GM12874 (cell line): ENCODE results near the gene SCN8A.

Source experiments
- TF ChIP-seq, protein P1 (sequence below): IDR thresholded peaks from 2 replicates; pipeline ENCODE4 v1.5.1; 2011; ENCODE audit warnings: low read depth, mild to moderate bottlenecking, control low read depth, low read length, moderate library complexity; ENCODE audit not compliant: insufficient read depth

The SCN8A gene

DNA sequence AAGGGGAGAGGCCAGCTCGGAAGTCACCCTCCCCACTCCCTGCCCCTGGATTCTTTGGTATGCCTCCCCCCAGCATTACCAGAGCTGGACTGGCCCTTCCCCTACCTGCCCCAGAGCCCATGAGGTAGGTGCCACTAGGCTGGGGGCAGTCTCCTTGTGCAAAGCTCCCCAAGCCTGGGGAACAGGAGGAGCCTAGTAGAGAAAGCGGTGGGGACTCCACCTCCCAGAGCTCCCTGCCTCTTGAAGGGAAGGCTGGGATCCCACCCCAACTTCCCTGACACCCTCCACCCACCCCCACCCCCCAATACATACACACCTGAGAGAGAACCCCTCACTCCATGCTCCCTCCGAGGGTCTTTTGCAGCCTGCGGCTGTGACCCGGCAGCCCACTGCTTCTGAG lies 227.1 kb downstream of the SCN8A start:
- TF ChIP-seq, protein P1, sequence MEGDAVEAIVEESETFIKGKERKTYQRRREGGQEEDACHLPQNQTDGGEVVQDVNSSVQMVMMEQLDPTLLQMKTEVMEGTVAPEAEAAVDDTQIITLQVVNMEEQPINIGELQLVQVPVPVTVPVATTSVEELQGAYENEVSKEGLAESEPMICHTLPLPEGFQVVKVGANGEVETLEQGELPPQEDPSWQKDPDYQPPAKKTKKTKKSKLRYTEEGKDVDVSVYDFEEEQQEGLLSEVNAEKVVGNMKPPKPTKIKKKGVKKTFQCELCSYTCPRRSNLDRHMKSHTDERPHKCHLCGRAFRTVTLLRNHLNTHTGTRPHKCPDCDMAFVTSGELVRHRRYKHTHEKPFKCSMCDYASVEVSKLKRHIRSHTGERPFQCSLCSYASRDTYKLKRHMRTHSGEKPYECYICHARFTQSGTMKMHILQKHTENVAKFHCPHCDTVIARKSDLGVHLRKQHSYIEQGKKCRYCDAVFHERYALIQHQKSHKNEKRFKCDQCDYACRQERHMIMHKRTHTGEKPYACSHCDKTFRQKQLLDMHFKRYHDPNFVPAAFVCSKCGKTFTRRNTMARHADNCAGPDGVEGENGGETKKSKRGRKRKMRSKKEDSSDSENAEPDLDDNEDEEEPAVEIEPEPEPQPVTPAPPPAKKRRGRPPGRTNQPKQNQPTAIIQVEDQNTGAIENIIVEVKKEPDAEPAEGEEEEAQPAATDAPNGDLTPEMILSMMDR = no peak

DNA sequence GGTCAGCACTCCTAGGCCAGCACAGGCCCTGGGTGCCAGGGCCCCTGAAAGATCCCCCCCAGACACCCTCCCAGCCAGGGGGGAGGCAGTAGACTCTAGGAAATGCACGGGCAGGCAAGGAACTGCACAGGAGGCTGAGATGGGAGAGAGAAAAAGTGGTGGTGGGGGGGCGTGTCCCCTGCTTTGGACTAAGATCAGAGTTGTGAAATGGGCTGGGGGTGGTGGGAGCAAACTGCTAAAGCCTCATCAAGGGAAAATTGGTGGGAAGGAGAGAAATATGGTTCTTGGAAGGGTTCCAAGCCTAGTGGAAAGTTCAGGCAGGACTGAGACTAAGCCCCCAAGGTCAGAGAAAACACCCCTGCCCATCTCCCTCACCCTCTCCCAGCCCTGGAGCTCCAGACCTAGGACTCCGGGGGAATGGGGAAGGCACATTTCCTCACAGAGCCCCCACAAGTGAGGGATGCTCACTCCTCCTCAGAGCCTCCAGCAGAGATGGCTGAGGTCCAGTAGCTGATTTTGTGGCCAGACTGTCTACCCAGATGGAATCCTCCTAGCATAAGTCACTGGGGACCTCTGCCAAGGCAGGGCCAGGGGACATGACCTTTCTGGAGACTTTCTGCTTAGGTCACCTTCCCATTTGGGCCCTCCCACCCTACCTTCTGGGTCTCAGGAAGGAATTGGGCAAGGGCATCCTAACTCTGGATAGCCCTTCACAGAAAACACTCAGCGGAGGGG lies 227.7 kb downstream of the SCN8A start:
- TF ChIP-seq, protein P1 = no peak

DNA sequence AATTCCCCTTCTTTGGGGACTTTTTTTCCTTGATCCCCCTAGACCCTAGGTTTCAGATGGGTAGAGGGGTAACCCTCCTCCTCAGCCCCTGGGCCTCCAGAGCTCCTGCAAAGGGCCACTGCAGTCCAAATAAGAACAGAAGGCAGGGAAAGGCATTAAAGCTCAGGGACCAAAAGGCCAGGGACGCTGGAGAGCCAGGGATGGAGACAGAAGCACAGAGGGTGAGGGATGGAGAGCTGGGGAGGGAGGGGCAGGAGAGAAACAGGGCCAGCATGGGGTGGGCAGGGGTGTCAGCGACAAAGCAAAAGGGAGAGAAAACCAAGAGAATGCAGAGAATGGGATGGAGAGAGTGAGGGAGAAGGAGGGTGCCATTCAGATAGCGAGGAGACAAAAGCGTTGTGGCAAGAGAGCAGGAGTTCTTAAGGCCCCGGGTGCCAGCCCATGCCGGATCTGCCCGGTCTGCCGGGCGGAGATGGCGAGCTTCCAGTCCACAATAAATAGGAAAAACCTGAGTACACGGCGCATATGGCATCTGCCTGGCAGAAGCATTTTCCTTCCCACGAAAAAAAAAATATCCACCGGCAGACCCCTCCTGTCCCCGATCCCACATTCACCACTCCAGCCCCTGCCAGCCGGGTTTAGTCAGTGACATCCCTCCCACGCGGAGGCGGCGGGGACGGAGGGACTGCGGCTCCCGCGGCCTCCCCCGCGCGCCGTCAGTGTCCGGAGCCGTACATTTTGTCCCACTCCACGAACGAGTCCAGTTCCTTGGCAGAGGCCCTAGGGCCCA lies 228.9 kb downstream of the SCN8A start:
- TF ChIP-seq, protein P1 = no peak

DNA sequence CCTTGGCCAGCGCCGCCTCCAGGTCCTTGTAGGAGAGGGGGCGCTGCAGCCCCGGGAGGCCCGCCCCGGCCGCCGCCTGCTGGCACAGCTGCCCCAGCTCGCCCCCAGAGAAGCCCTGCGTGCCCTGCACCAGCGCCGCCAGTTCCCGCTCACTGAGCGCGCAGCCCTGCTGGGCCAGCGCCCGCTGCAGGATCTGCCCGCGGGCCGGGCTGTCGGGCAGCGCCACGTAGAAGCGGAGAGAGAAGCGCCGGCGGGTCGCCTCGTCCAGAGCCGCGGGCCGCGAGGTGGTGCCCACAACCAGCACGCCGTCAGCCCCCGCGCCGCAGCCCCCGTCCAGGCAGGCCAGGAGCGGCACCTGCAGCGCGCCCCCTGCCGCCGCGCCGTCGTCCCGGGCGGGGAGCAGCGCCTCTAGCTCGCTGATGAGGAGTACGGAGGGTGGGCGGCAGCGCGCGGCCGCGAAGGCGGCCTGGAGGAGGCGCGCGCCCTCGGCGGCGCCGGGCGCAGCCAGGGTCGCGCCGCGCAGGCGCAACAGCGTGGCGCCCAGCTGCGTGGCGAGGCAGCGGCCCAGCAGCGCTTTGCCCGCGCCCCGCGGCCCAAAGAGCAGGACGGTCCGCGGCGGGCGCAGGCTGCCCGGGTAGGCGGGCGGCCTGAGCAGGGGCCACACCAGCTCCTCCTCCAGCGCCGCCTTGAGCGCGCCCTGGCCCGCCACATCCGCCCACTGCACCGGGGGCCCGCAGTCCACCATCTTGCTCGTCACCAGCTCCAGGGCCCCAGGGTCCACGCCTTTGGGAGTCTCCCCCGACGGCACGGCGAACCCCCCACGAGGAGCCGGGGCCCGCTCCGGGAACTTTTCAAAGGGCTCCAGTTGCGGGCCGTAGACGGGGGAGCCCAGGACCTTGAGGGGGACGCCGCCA lies 229.8 kb downstream of the SCN8A start:
- TF ChIP-seq, protein P1 = 0 out of 2 replicates have a peak, but pooled peaks have one; percentile 9

DNA sequence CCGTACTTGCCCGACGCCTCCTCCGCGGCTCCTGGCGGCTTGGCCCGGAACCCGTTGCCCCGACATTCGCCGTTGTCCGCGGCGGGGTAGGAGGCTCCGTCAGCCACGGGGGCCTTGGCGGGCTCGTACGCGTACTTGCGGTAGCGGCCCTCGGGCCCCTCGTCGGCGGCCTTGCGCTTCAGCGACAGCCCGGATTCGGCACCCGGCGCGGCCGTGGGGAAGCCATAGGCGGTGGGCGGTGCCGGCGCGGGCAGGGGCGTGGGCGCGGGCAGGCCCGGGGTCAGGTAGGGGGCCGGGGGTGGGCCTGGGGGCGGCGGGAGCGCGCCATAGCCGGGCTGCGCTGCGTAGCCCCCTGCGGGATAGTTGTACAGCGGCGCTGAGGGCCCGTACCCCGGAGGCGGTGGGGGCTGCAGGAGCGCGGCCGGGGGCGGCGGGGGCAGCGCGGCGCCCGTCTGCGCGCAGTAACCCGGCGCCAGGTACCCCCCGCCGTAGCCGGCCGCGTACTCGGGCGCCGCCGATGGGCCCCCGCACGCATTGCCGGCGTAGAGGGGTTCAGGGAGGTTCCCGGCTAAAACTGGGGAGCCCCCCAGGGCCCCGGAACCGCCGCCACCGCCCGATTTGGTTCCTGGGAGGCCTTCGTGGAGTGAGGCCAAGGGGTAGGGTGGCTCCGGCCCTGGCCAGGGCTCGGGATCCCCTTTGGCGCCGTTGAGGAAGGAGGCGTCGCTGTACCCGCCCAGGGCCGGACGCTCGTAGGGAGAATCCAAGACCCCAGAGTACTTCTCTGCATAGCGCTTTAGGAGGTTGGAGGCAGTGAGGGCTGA lies 230.6 kb downstream of the SCN8A start:
- TF ChIP-seq, protein P1 = no peak

DNA sequence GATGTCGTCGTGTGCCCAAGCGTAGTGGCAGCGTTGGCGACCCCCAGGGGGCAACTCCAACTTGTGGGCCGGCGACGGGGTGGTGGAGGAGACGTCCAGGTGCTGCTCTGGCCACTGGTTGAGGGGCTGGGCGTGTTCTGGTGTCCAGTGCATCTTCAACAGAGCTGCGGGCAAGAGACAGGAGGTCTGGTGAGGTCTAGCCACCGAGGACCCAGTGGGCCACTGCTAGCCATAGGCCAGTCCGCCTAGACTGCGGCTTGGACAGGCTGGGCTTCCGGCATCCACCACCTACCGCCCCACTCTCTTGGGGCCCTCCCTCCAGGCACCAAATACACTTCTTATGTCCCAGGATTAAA lies 231.2 kb downstream of the SCN8A start:
- TF ChIP-seq, protein P1 = no peak
